Measurements from ENCODE around the gene ZNF709.
"Not testable (repeated sequence)": the region's sequence is repeated elsewhere in the genome, so short reads cannot be mapped to it uniquely, and the experiment has no call there.

Gene ZNF709

GRCh38 chr19:12453495-12453894 lies 31.1 kb downstream of the ZNF709 start:
- no peak for DNase-seq (ENCODE audit: low read depth in 2 of 2)

GRCh38 chr19:12450844-12451243 lies 33.8 kb downstream of the ZNF709 start:
- DNase-seq (ENCODE audit: low read depth in 2 of 2) = no peak

- DNase-seq (ENCODE audit: low read depth in 2 of 2) = no peak
Observed at GRCh38 chr19:12448808-12449207, 35.8 kb downstream of the ZNF709 start.

GRCh38 chr19:12440541-12441316 lies 43.9 kb downstream of the ZNF709 start, which contains the start of gene ZNF443:
ZNF443 (minus strand) TSS chr19:12441021; CDS start chr19:12440914, 107 bp downstream.
- DNase-seq (ENCODE audit: low read depth in 2 of 2) = peak; percentile 97 to 98

- DNase-seq (ENCODE audit: low read depth in 2 of 2) = peak; percentile 27 to 28
Observed at GRCh38 chr19:12439686-12440540, 44.7 kb downstream of the ZNF709 start.

- not testable (repeated sequence) for DNase-seq (ENCODE audit: low read depth in 2 of 2)
Observed at GRCh38 chr19:12430726-12431299, 53.8 kb downstream of the ZNF709 start.

GRCh38 chr19:12425888-12426274 lies 58.7 kb downstream of the ZNF709 start:
- DNase-seq (ENCODE audit: low read depth in 2 of 2) = no peak

GRCh38 chr19:12425236-12425887 lies 59.3 kb downstream of the ZNF709 start:
- DNase-seq (ENCODE audit: low read depth in 2 of 2) = no peak

DNA sequence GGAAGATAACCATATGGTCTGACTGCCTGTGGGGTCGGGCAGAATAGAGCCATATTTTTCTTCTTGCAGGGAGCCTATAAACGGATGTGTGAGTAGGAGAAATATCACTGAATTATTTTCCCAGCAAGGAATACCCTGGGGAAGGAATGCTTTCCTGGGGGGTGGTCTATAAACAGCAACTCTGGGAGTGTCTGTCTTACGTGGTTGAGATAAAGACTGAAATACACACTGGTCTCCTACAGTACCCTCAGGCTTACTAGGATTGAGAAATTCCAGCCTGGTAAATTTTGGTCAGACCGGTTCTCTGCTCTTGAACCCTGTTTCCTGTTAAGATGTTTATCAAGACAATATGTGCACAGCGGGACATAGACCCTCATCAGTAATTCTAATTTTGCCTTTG lies 67.3 kb downstream of the ZNF709 start:
- DNase-seq (ENCODE audit: low read depth in 2 of 2) = not testable (repeated sequence)

- no peak for DNase-seq (ENCODE audit: low read depth in 2 of 2)
Observed at GRCh38 chr19:12411893-12412292, 72.7 kb downstream of the ZNF709 start.
